Esophagus squamous epithelium (tissue), 4 donors: Measurements from ENCODE around the gene MUC4.

Source experiments
- POLR2A ChIP-seq, 4 donors: fragments of 450-650 bp; IDR thresholded peaks; one replicate each; pipeline ENCODE4 v1.6.1; 2017; ENCODE audit warnings: antibody characterized with exemption in 4 of 4, mild to moderate bottlenecking in 4 of 4, moderate library complexity in 3 of 4
- TF ChIP-seq, protein P1 (sequence below), 6 experiments: fragments of 450-650 bp in 4 of 6; fragments of 200-600 bp in 2 of 6; sonication (generic) in 2 of 6; IDR thresholded peaks; one replicate each; pipeline ENCODE4 v1.5.1; 2016 to 2019; ENCODE audit warnings: antibody characterized with exemption in 6 of 6, mild to moderate bottlenecking in 4 of 6, moderate library complexity in 4 of 6

DNA sequence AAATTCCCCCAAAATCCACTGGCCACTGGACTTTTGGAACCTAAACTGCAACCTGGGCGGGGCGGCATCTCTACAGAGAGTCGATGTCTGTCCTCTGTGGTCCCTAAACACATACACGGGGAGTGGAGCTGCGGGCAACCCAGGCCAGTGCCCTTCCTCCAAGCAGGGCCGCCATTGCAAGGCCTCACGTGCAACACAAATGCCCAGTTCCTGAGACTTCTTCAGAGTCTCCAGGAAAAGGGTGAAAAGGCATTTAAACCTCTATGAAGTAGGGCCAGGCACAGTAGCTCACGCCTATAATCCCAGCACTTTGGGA, 4.9 kb downstream of the MUC4 start:
- TF ChIP-seq, protein P1, sequence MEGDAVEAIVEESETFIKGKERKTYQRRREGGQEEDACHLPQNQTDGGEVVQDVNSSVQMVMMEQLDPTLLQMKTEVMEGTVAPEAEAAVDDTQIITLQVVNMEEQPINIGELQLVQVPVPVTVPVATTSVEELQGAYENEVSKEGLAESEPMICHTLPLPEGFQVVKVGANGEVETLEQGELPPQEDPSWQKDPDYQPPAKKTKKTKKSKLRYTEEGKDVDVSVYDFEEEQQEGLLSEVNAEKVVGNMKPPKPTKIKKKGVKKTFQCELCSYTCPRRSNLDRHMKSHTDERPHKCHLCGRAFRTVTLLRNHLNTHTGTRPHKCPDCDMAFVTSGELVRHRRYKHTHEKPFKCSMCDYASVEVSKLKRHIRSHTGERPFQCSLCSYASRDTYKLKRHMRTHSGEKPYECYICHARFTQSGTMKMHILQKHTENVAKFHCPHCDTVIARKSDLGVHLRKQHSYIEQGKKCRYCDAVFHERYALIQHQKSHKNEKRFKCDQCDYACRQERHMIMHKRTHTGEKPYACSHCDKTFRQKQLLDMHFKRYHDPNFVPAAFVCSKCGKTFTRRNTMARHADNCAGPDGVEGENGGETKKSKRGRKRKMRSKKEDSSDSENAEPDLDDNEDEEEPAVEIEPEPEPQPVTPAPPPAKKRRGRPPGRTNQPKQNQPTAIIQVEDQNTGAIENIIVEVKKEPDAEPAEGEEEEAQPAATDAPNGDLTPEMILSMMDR (IDR thresholded peaks at IDR 0.05), result no peak
- TF ChIP-seq POLR2A (IDR thresholded peaks at IDR 0.05), result no peak
